Pancreas (tissue), 10 donors: ENCODE data around the gene IFNL1. TPM values are rescaled to one million over a fixed set of nuclear protein-coding genes. Genes with fewer than 3 reads are reported as not detected.
A peak's percentile ranks its signal among the peaks of the same experiment; 100 is the strongest.
"Not testable (repeated sequence)": the region's sequence is repeated elsewhere in the genome, so short reads cannot be mapped to it uniquely, and the experiment has no call there.

Experiments
- ATAC-seq, 4 donors: fragments of 200-7000 bp; cut with Tn5 transposase; one replicate each; pipeline versions ENCODE4 v1.8.0 to v1.9.1; 2020; ENCODE audit warnings: mild to moderate bottlenecking in 4 of 4, moderate library complexity in 4 of 4
- DNase-seq, 6 donors: peaks; one replicate each; pipeline ENCODE4 v3.0.0-alpha.2; 2020
- FAIRE-seq: peaks from 2 replicates; lab custom pipeline; 2012; peaks lifted over from hg19 to GRCh38; lab: Jason Lieb, UNC
- H3K27ac ChIP-seq, 4 donors: fragments of 200-600 bp; sonication (generic); 1 replicate in 3 of 4; 2 replicates in 1 of 4; pipeline versions ENCODE4 v1.5.0 to v1.8.0; 2020
- H3K27me3 ChIP-seq, 4 donors: fragments of 200-600 bp; one replicate each; pipeline ENCODE4 v1.8.0; 2021
- H3K36me3 ChIP-seq, 3 donors: fragments of 200-600 bp; sonication (generic) in 1 of 3; one replicate each; pipeline versions ENCODE4 v1.5.0 to v1.8.0; 2020 to 2021
- H3K4me1 ChIP-seq, 3 donors: fragments of 200-600 bp; one replicate each; pipeline ENCODE4 v1.8.0; 2021
- H3K4me3 ChIP-seq, 4 donors: fragments of 200-600 bp; sonication (generic) in 2 of 4; one replicate each; pipeline versions ENCODE4 v1.5.0 to v1.8.0; 2020 to 2021
- H3K9me3 ChIP-seq, 4 donors: fragments of 200-600 bp; one replicate each; pipeline ENCODE4 v1.8.0; 2021
- CTCF ChIP-seq, 4 donors: fragments of 200-600 bp; sonication (generic) in 3 of 4; IDR thresholded peaks; one replicate each; pipeline versions ENCODE4 v1.5.0 to v1.8.0; 2021; ENCODE audit warnings: antibody characterized with exemption in 4 of 4
- WGBS, 2 donors: extraction: QIAGEN DNeasy Blood & Tissue Kit; methylation state at CpG; one replicate each; pipeline ENCODE4 v1.1.7; 2013; 5-methylcytosine and 5-hydroxymethylcytosine counted together
- intact Hi-C, 3 donors: fragments of 100-400 bp; cut with DNase I; formaldehyde crosslinking; loops; one replicate each; pipeline versions ENCODE4 v1.11.1 to v1.14.2; 2022
- polyA plus RNA-seq, 2 donors: library from polyadenylated mRNA; stranded (reverse); fragments of 200-250 nt; gene quantifications; one replicate each; pipeline ENCODE4 v1.2.3, GENCODE V29; 2013
- total RNA-seq, 6 donors: library from RNA; stranded (reverse); fragmentation: NEBNext Ultra II Directional in 4 of 6; extraction: Animal tissue kit (Norgen Biotek cat#: 25700) in 4 of 6; gene quantifications; one replicate each; pipeline versions ENCODE4 v1.2.1 to v1.2.4, GENCODE V29; 2021 to 2023
- donor health status: healthy with polysubstance abuse.
- donor health status: DM: no; HTN: no; CAD: no; lungs with moderate emphysema.
- donor health status: DM: no; HTN: no; CAD: no.
- donor health status: control.
- donor health status: control.
- donor health status: Bipolar disorder and iron deficiency.
- donor health status: DM: yes; HTN: yes; CAD: no.
- donor health status: DM: no; HTN: no; CAD: no.
- donor health status: DM: no; HTN: no; CAD: no.
- donor health status: DM: yes; HTN: yes; CAD: no.

The IFNL1 gene
- total and polyA plus RNA-seq, 8 donors, result not detected

DNA sequence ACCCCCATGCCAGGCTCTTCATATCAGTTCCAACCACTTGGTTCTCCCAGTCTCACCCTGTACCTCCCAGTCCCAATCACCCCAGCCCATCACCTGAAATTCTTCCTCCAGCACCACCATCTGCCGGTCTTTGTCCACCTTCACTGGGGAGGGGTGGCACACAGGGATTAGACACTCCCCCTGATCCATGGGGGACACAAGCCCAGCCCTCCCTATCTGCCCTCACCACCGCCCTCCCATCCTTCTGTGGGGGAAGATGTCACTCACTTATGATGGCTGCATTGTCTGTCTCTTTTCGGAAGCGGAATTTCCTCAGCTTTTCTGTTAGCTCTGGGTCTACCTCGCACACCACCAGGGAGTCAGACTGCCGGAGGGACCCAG is 39.0 kb downstream of the IFNL1 start:
- no peak for TF ChIP-seq CTCF (IDR thresholded peaks at IDR 0.05)
- intact Hi-C loops, result no loop called here
- no peaks in the 10 kb centered on the region for H3K9me3 ChIP-seq
- no peaks in the 10 kb centered on the region for H3K36me3 ChIP-seq
- ATAC-seq (peak in 3 of 4 donors; percentile 9 to 16 (median 13)), DNase-seq (no peak), FAIRE-seq (no peak)
- no peaks in the 10 kb centered on the region for H3K27me3 ChIP-seq
- peak overlapping the region in 1 of 4 donors; percentile 36 for H3K4me3 ChIP-seq
- H3K4me1 ChIP-seq, result no peaks in the 10 kb centered on the region
- WGBS, 2 donors, result 59 to 74% methylated on average over 6 of the region's 6 CpGs
- H3K27ac ChIP-seq, result peak overlapping the region in 2 of 4 donors; percentile 54 to 63

DNA sequence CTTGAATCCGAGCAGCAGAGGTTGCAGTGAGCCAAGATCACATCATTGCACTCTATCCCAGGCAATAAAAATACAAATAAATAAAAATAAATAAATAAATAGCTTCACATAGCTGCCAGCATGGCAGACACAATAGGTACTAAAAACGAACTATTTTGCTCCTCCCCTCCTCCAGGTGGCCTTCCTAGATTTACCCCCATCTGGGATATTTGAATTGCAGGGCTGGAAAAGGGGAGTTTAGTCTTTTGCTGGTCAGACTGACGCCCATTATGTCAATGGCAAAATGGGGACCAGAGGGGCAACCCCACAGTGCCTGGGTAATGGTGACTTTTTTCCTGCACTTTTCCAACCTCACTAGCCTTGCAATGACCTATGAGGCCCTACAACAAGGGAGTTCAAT is 40.3 kb downstream of the IFNL1 start:
- Histone ChIP-seq H3K27ac (peak overlapping the region in 1 of 4 donors; percentile 33), H3K4me3 (no peak overlapping the region), H3K9me3 (no peaks in the 10 kb centered on the region), H3K4me1 (peaks cover 0 to 6% (median 3%) of the 10 kb centered on the region in 3 donors), H3K27me3 (no peaks in the 10 kb centered on the region), H3K36me3 (no peaks in the 10 kb centered on the region)
- WGBS, 2 donors, result 52 to 62% methylated on average over 3 of the region's 3 CpGs
- FAIRE-seq (no peak), ATAC-seq (no peak), DNase-seq (no peak)
- TF ChIP-seq CTCF (IDR thresholded peaks at IDR 0.05), result no peak
- intact Hi-C loops, result no loop called here

DNA sequence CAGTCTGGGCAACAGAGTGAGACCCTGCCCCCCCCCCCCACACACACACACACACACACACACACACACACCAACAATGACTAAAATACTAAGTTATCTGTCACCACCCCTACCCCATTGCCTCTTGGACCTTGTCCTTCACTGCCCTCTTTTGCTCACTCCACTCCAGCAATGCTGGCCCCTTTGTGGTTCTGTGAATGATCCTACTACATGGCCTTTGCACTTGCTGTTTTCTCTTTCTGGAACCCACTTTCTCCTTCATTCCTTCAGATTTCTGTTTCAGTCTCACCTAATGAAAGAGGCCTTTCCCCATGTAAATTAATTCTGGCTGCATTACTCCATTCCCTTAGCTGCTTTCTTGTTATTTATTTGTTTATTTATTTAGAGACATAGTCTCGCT is 43.5 kb downstream of the IFNL1 start:
- TF ChIP-seq CTCF (IDR thresholded peaks at IDR 0.05), result no peak
- Histone ChIP-seq H3K4me3 (no peak overlapping the region), H3K9me3 (no peaks in the 10 kb centered on the region), H3K27me3 (no peaks in the 10 kb centered on the region), H3K27ac (no peak overlapping the region), H3K4me1 (peaks cover 0 to 6% (median 3%) of the 10 kb centered on the region in 3 donors), H3K36me3 (no peaks in the 10 kb centered on the region)
- ATAC-seq (no peak), FAIRE-seq (no peak), DNase-seq (no peak)
- WGBS, 2 donors, result 90 to 100% methylated on average over 1 of the region's 1 CpG
- intact Hi-C loops, result no loop called here

GRCh38 chr19:39340156-39340555 is 43.9 kb downstream of the IFNL1 start:
- ATAC-seq, H3K27ac ChIP-seq, FAIRE-seq, H3K9me3 ChIP-seq, H3K4me3 ChIP-seq, intact Hi-C loops, H3K27me3 ChIP-seq, DNase-seq, H3K36me3 ChIP-seq, H3K4me1 ChIP-seq: not testable (repeated sequence)
- 82 to 88% methylated on average over 7 of the region's 7 CpGs for WGBS, 2 donors

GRCh38 chr19:39341129-39341718 is 45.0 kb downstream of the IFNL1 start:
- peak in 3 of 6 donors; percentile 25 to 49 (median 46) for DNase-seq
- TF ChIP-seq CTCF (IDR thresholded peaks at IDR 0.05), result no peak
- intact Hi-C loops, result no loop called here
- H3K36me3 ChIP-seq, result no peaks in the 10 kb centered on the region
- peak overlapping the region; percentile 27 to 76 (median 64) for H3K27ac ChIP-seq
- no peaks in the 10 kb centered on the region for H3K9me3 ChIP-seq
- no peaks in the 10 kb centered on the region for H3K27me3 ChIP-seq
- peak; percentile 3 to 22 (median 10) for ATAC-seq
- H3K4me3 ChIP-seq, result peak overlapping the region; percentile 45 to 80 (median 52)
- WGBS, 2 donors, result 2 to 3% methylated on average over 17 of the region's 17 CpGs
- no peak for FAIRE-seq
- peaks cover 0 to 12% (median 3%) of the 10 kb centered on the region in 3 donors for H3K4me1 ChIP-seq
